Activated B cell treated with CpG ODN at 0.5 μM for 24 hours (primary cell): ENCODE measurements around the gene USH2A. TPM values are rescaled to one million over a fixed set of nuclear protein-coding genes. Genes with fewer than 3 reads are reported as not detected.

Experiments
- ATAC-seq: fragments of 200-7000 bp; cut with Tn5 transposase; one replicate; pipeline ENCODE4 v1.10.0; 2021; ENCODE audit warnings: low read depth, mild to moderate bottlenecking, moderate library complexity
- CTCF ChIA-PET: fragments of 350-600 bp; sonication (Branson Sonifier 250); formaldehyde crosslinking; loops from one replicate; lab custom pipeline; 2021; ENCODE audit warnings: antibody characterized with exemption; lab: Charles Lee
- POLR2A ChIA-PET: fragments of 350-600 bp; sonication (Branson Sonifier 250); formaldehyde crosslinking; loops from one replicate; lab custom pipeline; 2021; ENCODE audit warnings: antibody characterized with exemption; lab: Charles Lee
- DNase-seq: peaks from one replicate; pipeline ENCODE4 v3.0.0; 2022
- H3K27ac Mint-ChIP-seq: one replicate; pipeline ENCODE4 v1.8.0; 2020; ENCODE audit warnings: mixed read lengths
- H3K27me3 Mint-ChIP-seq: one replicate; pipeline ENCODE4 v1.8.0; 2021; ENCODE audit warnings: mixed read lengths
- H3K36me3 Mint-ChIP-seq: one replicate; pipeline ENCODE4 v1.8.0; 2021; ENCODE audit warnings: low read depth, mixed read lengths
- H3K4me1 Mint-ChIP-seq: one replicate; pipeline ENCODE4 v1.8.0; 2021; ENCODE audit warnings: mixed read lengths
- H3K4me3 Mint-ChIP-seq: one replicate; pipeline ENCODE4 v1.8.0; 2020; ENCODE audit warnings: mild to moderate bottlenecking, mixed read lengths
- H3K9me3 Mint-ChIP-seq: one replicate; pipeline ENCODE4 v1.8.0; 2020; ENCODE audit warnings: mixed read lengths
- CTCF ChIP-seq: fragments of 200-600 bp; IDR thresholded peaks from one replicate; pipeline ENCODE4 v1.8.0; 2022; ENCODE audit warnings: antibody characterized with exemption, mild to moderate bottlenecking
- intact Hi-C: fragments of 100-400 bp; cut with micrococcal nuclease; formaldehyde crosslinking; loops from one replicate; pipeline ENCODE4 v1.15.1; 2024
- total RNA-seq: library from RNA; stranded (reverse); gene quantifications from 2 replicates; pipeline ENCODE4 v1.2.3, GENCODE V29; 2022

The USH2A gene
- total RNA-seq, 1 donor from 2014 or later, result not detected

GRCh38 chr1:215926670-215927069 lies 496.6 kb downstream of the USH2A start:
- no peak for TF ChIP-seq CTCF
- Mint-ChIP-seq H3K36me3 (no peaks in the 10 kb centered on the region), H3K9me3 (no peaks in the 10 kb centered on the region), H3K4me3 (no peak overlapping the region), H3K4me1 (no peaks in the 10 kb centered on the region), H3K27ac (no peak overlapping the region), H3K27me3 (no peaks in the 10 kb centered on the region)
- ATAC-seq (no peak), DNase-seq (no peak)
- intact Hi-C loops, result no loop called here
- CTCF ChIA-PET, result no interaction called here
- POLR2A ChIA-PET, result no interaction called here

- no peak for DNase-seq
- ATAC-seq, result no peak
- intact Hi-C loops, result no loop called here
- H3K4me3 Mint-ChIP-seq, result no peak overlapping the region
- no peak overlapping the region for H3K27ac Mint-ChIP-seq
- CTCF ChIA-PET, result no interaction called here
- H3K4me1 Mint-ChIP-seq, result no peaks in the 10 kb centered on the region
- TF ChIP-seq CTCF, result no peak
- no peaks in the 10 kb centered on the region for H3K27me3 Mint-ChIP-seq
- H3K36me3 Mint-ChIP-seq, result no peaks in the 10 kb centered on the region
- no peaks in the 10 kb centered on the region for H3K9me3 Mint-ChIP-seq
- POLR2A ChIA-PET, result no interaction called here
Observed at GRCh38 chr1:215923129-215923824, 500.0 kb downstream of the USH2A start.

- Mint-ChIP-seq H3K4me3 (no peak overlapping the region), H3K27ac (no peak overlapping the region), H3K27me3 (no peaks in the 10 kb centered on the region), H3K36me3 (no peaks in the 10 kb centered on the region), H3K4me1 (no peaks in the 10 kb centered on the region), H3K9me3 (peaks cover 3% of the 10 kb centered on the region)
- POLR2A ChIA-PET, result no interaction called here
- intact Hi-C loops, result no loop called here
- CTCF ChIA-PET, result no interaction called here
- DNase-seq (no peak), ATAC-seq (no peak)
- no peak for TF ChIP-seq CTCF
Observed at GRCh38 chr1:215911406-215911968, 511.8 kb downstream of the USH2A start.

GRCh38 chr1:215905493-215906115 lies 517.6 kb downstream of the USH2A start:
- ChIA-PET CTCF (no interaction called here), POLR2A (no interaction called here)
- no peak for ATAC-seq
- H3K27me3 Mint-ChIP-seq, result no peaks in the 10 kb centered on the region
- H3K9me3 Mint-ChIP-seq, result no peaks in the 10 kb centered on the region
- no peak for TF ChIP-seq CTCF
- H3K27ac Mint-ChIP-seq, result no peak overlapping the region
- no peaks in the 10 kb centered on the region for H3K4me1 Mint-ChIP-seq
- intact Hi-C loops, result no loop called here
- no peaks in the 10 kb centered on the region for H3K36me3 Mint-ChIP-seq
- no peak overlapping the region for H3K4me3 Mint-ChIP-seq
- DNase-seq, result no peak

GRCh38 chr1:215900684-215901083 lies 522.6 kb downstream of the USH2A start:
- Mint-ChIP-seq H3K36me3 (no peaks in the 10 kb centered on the region), H3K27me3 (no peaks in the 10 kb centered on the region), H3K27ac (no peak overlapping the region), H3K4me1 (no peaks in the 10 kb centered on the region), H3K4me3 (no peak overlapping the region), H3K9me3 (no peaks in the 10 kb centered on the region)
- no peak for ATAC-seq
- ChIA-PET CTCF (no interaction called here), POLR2A (no interaction called here)
- no peak for DNase-seq
- no peak for TF ChIP-seq CTCF
- intact Hi-C loops, result no loop called here
